PC-3 (cell line): ENCODE data around the gene MBNL1. TPM values are rescaled to one million over a fixed set of nuclear protein-coding genes. Genes with fewer than 3 reads are reported as not detected.

Source experiments
- ATAC-seq: fragments of 200-7000 bp; cut with Tn5 transposase; 2 replicates; pipeline ENCODE4 v1.9.1; 2020; ENCODE audit warnings: mild to moderate bottlenecking, moderate library complexity
- BruUV-seq: library from RNA; stranded (reverse); fragments of 400-500 nt; replicated peaks from 2 replicates; lab custom pipeline; 2021; lab: Mats Ljungman, UMichigan
- CTCF ChIA-PET: fragments of 300-600 bp; sonication (Branson Sonifier 250); formaldehyde crosslinking; loops from one replicate; lab custom pipeline; 2022; ENCODE audit warnings: antibody characterized with exemption; lab: Charles Lee
- POLR2A ChIA-PET: fragments of 300-600 bp; sonication (Branson Sonifier 250); formaldehyde crosslinking; loops from one replicate; lab custom pipeline; 2022; ENCODE audit warnings: antibody characterized with exemption; ENCODE audit not compliant: unreplicated experiment; lab: Charles Lee
- DNase-seq: peaks from one replicate; pipeline ENCODE4 v3.0.0-alpha.2; 2015
- H2AFZ ChIP-seq: fragments of 300-600 bp; sonication (generic); 2 replicates; pipeline ENCODE4 v1.6.0; 2016; ENCODE audit warnings: antibody characterized with exemption, low read length
- H3F3A ChIP-seq: fragments of 300-600 bp; sonication (generic); one replicate; pipeline ENCODE4 v1.6.0; 2017; ENCODE audit warnings: antibody characterized with exemption, low read length, control low read depth, mild to moderate bottlenecking; ENCODE audit not compliant: unreplicated experiment
- H3K27ac ChIP-seq: fragments of 300-600 bp; sonication (generic); 2 replicates; pipeline ENCODE4 v1.5.1; 2016; ENCODE audit warnings: mild to moderate bottlenecking, low read length
- H3K27me3 ChIP-seq: fragments of 300-600 bp; sonication (generic); 2 replicates; pipeline ENCODE4 v1.6.1; 2016; ENCODE audit warnings: low read length, mixed read lengths
- H3K36me3 ChIP-seq: fragments of 300-600 bp; sonication (generic); 2 replicates; pipeline ENCODE4 v1.6.1; 2016; ENCODE audit warnings: low read depth, mixed run types, low read length, mixed read lengths
- H3K4me1 ChIP-seq: fragments of 300-600 bp; sonication (generic); 2 replicates; pipeline ENCODE4 v1.5.1; 2016; ENCODE audit warnings: low read length; ENCODE audit not compliant: insufficient read depth
- H3K4me2 ChIP-seq: fragments of 300-600 bp; sonication (generic); 2 replicates; pipeline ENCODE4 v1.6.0; 2016; ENCODE audit warnings: low read length
- H3K4me3 ChIP-seq: fragments of 300-600 bp; sonication (generic); 2 replicates; pipeline ENCODE4 v1.5.1; 2016; ENCODE audit warnings: mild to moderate bottlenecking, low read length, mixed read lengths
- H3K79me2 ChIP-seq: fragments of 300-600 bp; sonication (generic); 2 replicates; pipeline ENCODE4 v1.6.1; 2017; ENCODE audit warnings: low read length, mixed read lengths
- H3K9ac ChIP-seq: fragments of 300-600 bp; sonication (generic); 2 replicates; pipeline ENCODE4 v1.6.0; 2016; ENCODE audit warnings: mild to moderate bottlenecking, low read length
- H3K9me2 ChIP-seq: fragments of 300-600 bp; sonication (generic); replicated peaks from 2 replicates; pipeline ENCODE4 v1.6.1; 2016; ENCODE audit warnings: mixed run types, low read length, mixed read lengths
- H3K9me3 ChIP-seq: fragments of 300-600 bp; sonication (generic); 2 replicates; pipeline ENCODE4 v1.6.1; 2016; ENCODE audit warnings: low read length, mixed read lengths
- H4K20me1 ChIP-seq: fragments of 300-600 bp; sonication (generic); 2 replicates; pipeline ENCODE4 v1.6.1; 2016; ENCODE audit warnings: low read length, mixed read lengths
- CTCF ChIP-seq: fragments of 300-600 bp; sonication (generic); conservative IDR thresholded peaks from 2 replicates; pipeline ENCODE4 v1.5.1; 2017; ENCODE audit warnings: antibody characterized with exemption, low read depth, mild to moderate bottlenecking, low read length
- EZH2 ChIP-seq: fragments of 300-600 bp; sonication (generic); IDR thresholded peaks from one replicate; pipeline ENCODE4 v1.6.1; 2017; ENCODE audit warnings: antibody characterized with exemption, mild to moderate bottlenecking, low read length; ENCODE audit not compliant: unreplicated experiment
- EZH2phosphoT487 ChIP-seq: fragments of 300-600 bp; sonication (generic); IDR thresholded peaks from 2 replicates; pipeline ENCODE4 v1.6.1; 2018; ENCODE audit warnings: mild to moderate bottlenecking, antibody characterized with exemption, low read length, borderline replicate concordance
- intact Hi-C: fragments of 100-400 bp; cut with micrococcal nuclease; formaldehyde crosslinking; loops from 2 replicates; pipeline ENCODE4 v1.9.0; 2023
- total RNA-seq: library from RNA; depleted of rRNA; stranded (reverse); fragments of >200 nt; gene quantifications from 2 replicates; pipeline ENCODE4 v1.2.3, GENCODE V29; 2014

MBNL1 gene
- total RNA-seq, 1 experiment from 2014 or later: 161 TPM

- Histone ChIP-seq H3K27me3 (no peaks in the 10 kb centered on the region), H3K9me2 (no peaks in the 10 kb centered on the region), H3K9me3 (no peaks in the 10 kb centered on the region), H3K79me2 (peaks cover 95% of the 10 kb centered on the region), H3K4me3 (peak overlapping the region; percentile 81), H4K20me1 (peaks cover 54% of the 10 kb centered on the region), H3K4me2 (peak overlapping the region; percentile 94), H3K36me3 (no peaks in the 10 kb centered on the region), H3K4me1 (peaks cover 39% of the 10 kb centered on the region), H2AFZ (no peak overlapping the region), H3K9ac (peak overlapping the region; percentile 94), H3K27ac (no peak overlapping the region), H3F3A (no peaks in the 10 kb centered on the region)
- ChIA-PET POLR2A (no interaction called here), CTCF (interaction anchor here (0.7 kb wide), 1 partner anchor 122 kb away, joined by 4 read pairs; no protein-coding TSS in a partner anchor)
- no peak for DNase-seq
- no TSS peak for BruUV-seq
- TF ChIP-seq CTCF (no peak), EZH2 (no peak), EZH2phosphoT487 (no peak)
- intact Hi-C loops: loop anchor here (2.0 kb wide), 2 partner anchors 17 to 199 kb away; no protein-coding TSS in a partner anchor
- no peak for ATAC-seq
These were observed 2.9 kb downstream of the MBNL1 start for GRCh38 chr3:152271501-152272236.

- DNase-seq (peak; percentile 56), ATAC-seq (no peak)
- no TSS peak for BruUV-seq
- Histone ChIP-seq H3K9me2 (no peaks in the 10 kb centered on the region), H3F3A (no peaks in the 10 kb centered on the region), H3K36me3 (no peaks in the 10 kb centered on the region), H3K27me3 (no peaks in the 10 kb centered on the region), H3K4me2 (peak overlapping the region; percentile 94), H4K20me1 (peaks cover 61% of the 10 kb centered on the region), H3K9me3 (no peaks in the 10 kb centered on the region), H3K9ac (no peak overlapping the region), H3K4me3 (peak overlapping the region; percentile 81), H3K4me1 (peaks cover 27% of the 10 kb centered on the region), H2AFZ (no peak overlapping the region), H3K27ac (no peak overlapping the region), H3K79me2 (peaks cover 96% of the 10 kb centered on the region)
- CTCF ChIA-PET: no interaction called here
- TF ChIP-seq EZH2 (no peak), CTCF (no peak), EZH2phosphoT487 (no peak)
- intact Hi-C loops: loop anchor here (1.0 to 2.0 kb wide), 2 partner anchors 8 to 16 kb away; no protein-coding TSS in a partner anchor
- POLR2A ChIA-PET: no interaction called here
These were observed 4.1 kb downstream of the MBNL1 start for GRCh38 chr3:152272771-152273242.

GRCh38 chr3:152276681-152277080, 8.0 kb downstream of the MBNL1 start:
- Histone ChIP-seq H3F3A (no peaks in the 10 kb centered on the region), H3K4me1 (peaks cover 12% of the 10 kb centered on the region), H2AFZ (no peak overlapping the region), H3K9ac (no peak overlapping the region), H3K36me3 (peaks cover 4% of the 10 kb centered on the region; the same call in 1 of the 2 replicates), H4K20me1 (peaks cover 78% of the 10 kb centered on the region), H3K27me3 (no peaks in the 10 kb centered on the region), H3K4me3 (no peak overlapping the region), H3K79me2 (peaks cover 100% of the 10 kb centered on the region), H3K27ac (no peak overlapping the region), H3K9me2 (no peaks in the 10 kb centered on the region), H3K4me2 (no peak overlapping the region), H3K9me3 (no peaks in the 10 kb centered on the region)
- CTCF ChIA-PET: no interaction called here
- BruUV-seq: no TSS peak
- TF ChIP-seq CTCF: no peak
- TF ChIP-seq EZH2: no peak
- TF ChIP-seq EZH2phosphoT487: no peak
- ATAC-seq (no peak; the same call in 1 of the 2 replicates), DNase-seq (no peak)
- intact Hi-C loops: no loop called here
- POLR2A ChIA-PET: no interaction called here
